HG03280 (cell line): ENCODE results near the gene SMYD3.
A peak's percentile ranks its signal among the peaks of the same experiment; 100 is the strongest.
"Not testable (repeated sequence)": the region's sequence is repeated elsewhere in the genome, so short reads cannot be mapped to it uniquely, and the experiment has no call there.

Experiments
- ATAC-seq: cut with Tn5 transposase; IDR thresholded peaks from one replicate; pipeline ENCODE4 v1.9.1; 2021; ENCODE audit warnings: mild to moderate bottlenecking, moderate library complexity; ENCODE audit not compliant: unreplicated experiment

SMYD3 gene

DNA sequence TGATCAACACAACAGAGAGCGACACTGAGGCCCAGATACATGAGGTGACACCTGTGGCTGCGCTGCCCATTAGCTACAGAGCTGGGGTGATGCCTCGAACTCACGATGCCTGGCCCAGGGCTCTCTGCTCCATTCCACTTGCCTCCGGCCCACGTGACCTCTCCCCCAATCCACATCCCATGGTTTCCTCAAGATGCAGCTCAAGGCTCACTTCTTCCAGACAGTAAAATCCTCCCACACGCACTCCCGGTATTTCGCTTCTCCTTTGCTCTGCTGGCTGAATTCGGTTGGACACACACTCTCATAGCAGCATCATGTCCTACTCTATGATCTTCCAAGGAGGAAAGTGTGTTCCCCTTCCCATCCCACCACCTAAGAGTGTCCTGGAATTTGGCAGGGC, 679.8 kb downstream of the SMYD3 start:
- ATAC-seq, result no peak

DNA sequence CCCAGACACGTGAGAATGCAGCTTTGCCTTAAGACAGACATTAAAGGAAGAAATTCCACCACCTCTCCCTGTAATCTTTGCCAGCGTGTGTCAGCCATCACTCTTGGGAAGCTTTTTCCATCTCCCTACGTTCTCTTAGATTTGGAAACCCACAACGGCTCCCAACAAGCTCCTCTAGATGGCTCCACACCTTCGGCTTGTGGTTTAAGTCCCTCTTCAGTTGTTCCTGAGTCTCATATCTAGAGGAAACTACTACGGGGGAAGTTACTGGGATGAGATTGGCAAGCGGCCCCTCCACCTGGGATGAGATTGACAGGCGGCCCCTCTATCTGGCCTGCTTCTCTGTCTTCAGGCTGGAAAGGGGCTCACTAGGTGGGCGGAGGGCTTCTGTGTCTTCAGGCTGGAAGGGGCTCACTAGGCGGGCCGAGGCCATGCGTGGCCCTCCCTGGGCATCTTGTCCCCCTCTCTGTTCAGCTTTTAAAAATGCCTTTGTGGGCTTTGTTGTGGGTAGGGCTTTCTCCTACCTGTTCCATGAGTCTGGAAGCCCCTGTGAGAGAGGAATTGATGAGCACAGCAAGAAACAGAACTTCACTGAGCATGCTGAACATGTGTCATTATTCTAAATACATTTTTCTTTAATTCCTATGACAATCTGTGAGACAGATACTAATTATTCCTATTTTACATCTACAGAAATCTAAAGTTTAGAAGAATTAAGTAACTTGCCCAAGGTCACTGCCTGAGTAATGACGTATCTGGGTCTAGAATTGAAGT, 681.8 kb downstream of the SMYD3 start:
- no peak for ATAC-seq

DNA sequence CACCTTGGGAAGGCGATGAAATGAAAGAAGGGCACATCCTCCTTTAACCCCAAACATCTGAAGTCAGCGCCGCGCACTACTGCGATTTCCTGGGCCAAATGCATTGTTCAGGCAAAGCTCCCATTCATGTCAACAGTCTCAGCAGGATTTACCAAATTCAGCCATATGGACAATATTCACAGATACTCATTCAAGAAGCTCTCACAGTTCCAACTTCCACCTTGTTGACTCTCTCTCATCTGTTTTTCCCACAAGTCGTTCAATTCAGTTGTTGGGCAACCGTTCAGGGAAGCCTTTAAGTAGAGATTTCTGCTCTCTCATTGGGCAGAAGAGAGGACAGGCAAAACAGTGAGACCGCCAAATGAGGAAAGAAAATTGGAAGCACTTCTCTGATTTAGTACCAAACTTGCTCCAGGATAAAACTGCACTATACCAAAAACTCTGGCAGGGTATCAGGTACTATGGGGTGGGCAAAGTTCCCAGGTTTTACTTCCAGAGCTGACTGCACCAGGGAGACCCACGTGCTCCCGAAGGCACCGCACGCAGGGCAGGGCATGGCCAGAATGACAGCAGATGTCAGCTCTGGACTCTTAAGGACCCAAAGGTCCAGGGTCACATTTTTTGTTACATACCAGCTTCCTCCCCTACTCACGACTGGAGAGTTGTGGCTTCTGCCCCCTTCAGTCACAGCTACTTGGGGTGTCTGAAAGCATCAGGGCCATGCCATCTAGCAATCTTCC, 683.5 kb downstream of the SMYD3 start:
- no peak for ATAC-seq

DNA sequence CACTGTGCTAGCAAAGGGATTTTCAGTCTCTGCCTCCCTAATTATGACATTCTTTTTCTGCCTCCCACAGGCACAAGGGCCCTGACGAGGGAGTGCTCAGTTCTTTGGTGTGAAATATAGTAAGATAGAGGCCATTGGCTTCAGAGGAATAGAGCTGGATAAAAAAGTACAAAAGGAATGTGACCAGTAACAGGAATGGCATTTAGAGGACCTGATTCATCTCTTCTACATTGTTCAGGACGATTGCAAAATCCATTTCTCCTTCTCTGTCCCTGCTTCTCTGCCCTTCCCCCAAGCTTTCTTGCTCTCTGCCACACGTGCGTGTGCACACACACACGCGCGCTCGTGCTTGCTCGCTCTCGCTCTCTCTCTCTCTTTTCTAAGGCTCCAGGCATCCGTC, 684.1 kb downstream of the SMYD3 start:
- no peak for ATAC-seq

DNA sequence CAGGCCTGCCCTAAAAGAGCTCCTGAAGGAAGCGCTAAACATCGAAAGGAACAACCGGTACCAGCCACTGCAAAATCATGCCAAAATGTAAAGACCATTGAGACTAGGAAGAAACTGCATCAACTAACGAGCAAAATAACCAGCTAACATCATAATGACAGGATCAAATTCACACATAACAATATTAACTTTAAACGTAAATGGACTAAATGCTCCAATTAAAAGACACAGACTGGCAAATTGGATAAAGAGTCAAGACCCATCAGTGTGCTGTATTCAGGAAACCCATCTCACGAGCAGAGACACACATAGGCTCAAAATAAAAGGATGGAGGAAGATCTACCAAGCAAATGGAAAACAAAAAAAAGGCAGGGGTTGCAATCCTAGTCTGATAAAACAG, 688.7 kb downstream of the SMYD3 start:
- ATAC-seq, result not testable (repeated sequence)

DNA sequence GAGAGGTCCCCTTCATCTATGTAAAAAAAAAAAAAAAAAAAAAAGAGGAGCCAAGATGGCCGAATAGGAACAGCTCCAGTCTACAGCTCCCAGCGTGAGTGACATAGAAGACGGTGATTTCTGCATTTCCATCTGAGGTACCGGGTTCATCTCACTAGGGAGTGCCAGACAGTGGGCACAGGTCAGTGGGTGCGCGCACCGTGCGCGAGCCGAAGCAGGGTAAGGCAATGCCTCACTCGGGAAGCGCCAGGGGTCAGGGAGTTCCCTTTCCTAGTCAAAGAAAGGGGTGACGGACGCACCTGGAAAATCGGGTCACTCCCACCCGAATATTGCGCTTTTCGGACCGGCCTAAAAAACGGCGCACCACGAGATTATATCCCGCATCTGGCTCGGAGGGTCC, 690.6 kb downstream of the SMYD3 start:
- ATAC-seq, result not testable (repeated sequence)

DNA sequence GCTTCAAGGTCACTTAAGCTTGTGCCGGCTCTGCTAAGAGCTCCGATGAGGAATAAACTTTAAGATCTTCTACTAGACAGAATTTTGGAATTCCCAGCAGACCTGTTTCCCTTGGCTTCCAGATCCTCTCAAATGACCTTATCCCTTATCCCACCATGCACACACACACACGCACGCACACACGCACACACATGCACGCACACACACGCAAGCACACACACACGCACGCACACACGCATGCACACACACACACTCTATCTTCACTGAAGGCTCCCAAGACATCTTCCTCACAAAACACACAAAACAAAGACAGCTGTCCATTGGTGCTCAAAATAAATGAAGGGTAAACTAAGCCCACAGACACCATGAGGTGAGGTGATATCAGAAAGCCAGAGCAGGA, 692.4 kb downstream of the SMYD3 start:
- no peak for ATAC-seq

DNA sequence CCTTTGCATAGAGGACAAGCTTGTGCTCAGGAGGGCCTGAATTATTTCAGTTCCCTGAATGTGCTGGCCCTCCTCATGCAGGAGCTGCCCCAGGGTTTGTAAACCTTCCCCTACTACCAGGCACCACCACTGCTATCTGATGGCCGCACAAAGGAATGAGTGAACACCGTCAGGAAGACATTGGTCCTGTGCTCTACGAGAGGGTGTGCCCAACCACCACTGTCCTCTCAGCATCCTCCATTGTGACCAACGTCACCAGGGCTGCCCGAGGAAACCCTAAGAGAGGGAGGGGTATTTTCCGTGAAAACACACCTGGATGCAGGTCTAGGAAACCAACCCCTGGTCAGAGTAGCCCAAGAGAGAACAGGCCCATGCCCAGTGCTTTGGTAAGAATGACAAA, 694.8 kb downstream of the SMYD3 start:
- ATAC-seq, result no peak

DNA sequence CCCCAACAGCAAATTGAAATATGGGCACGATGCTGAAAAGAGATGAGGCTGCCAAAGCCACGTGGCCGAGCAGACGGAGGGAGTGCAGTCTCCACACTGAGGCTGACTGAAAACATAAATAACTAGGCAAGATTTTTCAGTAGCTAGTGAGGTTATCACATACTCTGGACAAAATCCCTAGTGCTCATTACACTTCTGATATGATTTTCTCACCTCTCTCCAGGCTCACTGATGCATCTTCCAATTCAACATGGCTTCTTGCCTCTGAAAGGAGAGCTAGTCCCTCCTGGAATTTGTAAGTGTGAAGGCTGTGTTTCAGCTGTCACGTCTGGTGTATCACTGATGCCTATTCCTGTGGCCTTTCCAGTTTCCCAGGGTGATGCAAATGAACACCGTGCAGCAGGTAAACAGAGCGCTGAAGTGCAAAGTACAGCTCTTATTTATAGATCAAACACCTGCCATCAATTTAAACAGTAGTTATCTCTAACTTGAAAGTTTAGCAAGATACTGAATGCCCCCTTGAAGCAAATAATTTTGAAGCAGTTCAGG, 696.2 kb downstream of the SMYD3 start:
- no peak for ATAC-seq

DNA sequence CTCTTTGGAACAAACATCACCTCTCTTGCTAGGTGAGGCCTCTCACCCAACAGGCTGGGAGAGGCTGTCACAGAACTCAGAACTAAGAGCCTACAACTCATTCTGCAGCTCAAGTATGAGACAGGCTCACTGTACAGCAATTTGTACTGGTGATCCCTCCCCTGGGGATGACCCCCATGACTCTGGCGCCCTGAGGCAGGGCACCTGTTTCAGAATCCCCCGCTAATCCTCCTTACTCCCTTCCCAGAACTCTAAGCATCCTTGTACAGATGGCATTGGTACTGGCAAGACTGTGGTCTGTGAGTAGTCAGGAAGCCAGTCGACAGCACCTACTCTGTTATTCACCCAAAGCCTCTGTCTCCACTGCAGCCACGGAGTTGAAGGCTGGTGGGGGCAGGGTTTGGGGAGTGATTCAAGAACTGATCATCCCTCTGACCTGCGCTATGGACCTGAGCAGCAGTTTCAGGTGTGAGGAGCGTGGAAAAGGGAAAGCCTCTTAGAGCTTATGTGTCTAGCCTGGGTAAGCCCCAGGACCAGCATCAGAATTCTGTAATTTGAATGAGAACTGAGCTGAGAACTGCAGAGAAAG, 696.8 kb downstream of the SMYD3 start:
- ATAC-seq, result no peak

DNA sequence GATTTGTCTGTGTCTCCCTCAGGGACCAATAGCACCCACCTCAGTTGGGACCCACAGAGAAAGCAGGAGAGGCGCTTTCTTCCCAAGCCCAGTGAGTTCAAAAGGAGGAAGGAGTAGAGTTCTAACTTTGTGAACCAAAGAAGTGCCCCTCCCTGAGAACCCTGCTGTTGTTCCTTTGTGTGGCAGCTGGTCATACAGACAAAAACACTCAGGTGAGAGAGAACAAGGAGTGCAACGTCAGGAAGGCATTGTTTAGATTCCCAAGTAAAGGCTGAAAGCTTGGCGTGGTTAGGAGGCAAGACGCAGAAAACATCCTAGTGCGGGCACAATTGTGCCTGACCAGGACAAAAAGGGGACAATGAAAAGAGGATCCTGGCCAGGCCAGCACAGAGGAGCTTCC, 697.7 kb downstream of the SMYD3 start:
- ATAC-seq, result no peak

DNA sequence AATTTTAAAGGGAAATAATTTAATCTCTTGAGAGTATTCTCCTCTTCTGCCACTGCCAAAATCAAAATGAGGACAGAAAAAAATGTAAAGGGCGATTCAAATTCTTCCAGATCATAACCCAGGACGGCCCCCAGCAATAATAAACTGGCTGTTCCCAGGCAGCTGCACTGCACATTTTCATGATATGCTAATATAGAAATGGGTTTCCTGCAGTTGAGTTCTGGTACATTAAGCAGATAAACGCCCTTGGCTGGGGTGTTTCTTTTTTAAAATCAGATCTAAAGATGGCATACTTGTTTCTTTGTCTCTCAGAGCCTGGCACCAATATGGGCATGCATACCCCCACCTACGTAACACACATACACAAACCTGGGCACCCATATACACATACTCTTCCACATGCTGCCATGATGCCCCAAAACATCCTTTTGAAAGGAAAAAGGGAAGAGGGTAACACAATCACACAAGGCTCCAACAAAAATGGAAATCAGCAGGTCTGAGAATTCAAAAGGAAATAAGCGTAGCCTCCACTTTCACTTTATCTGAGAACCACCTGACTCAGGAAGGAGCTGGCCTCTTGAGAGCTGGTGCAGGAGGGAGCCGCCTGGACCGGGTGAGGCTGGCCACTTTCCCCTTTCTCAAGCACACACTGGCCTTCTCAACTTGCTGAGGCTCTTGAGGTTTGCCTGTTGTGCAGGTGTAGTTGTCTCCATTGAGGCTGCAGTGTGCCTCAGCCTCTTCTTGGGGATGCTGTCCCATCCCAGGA, 698.9 kb downstream of the SMYD3 start:
- ATAC-seq, result no peak

DNA sequence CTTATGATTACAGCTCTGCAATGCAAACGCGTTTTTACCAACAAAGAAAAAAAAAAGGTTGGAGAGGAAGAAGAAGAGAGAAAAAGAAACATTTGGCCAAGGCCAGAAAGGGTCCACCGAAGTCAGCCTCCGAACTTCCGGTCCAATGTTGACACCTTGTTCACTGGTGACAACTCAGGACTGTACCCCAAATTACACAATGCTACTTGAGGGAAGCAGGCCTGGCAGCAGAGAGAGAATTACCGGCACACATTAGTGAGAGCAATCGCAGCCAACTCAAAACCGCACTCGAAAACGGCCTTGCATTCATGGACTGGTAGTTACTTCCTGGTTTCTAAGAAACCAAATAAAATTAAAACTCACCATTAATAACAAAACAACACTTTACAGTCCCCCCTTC, 699.8 kb downstream of the SMYD3 start:
- peak; percentile 84 for ATAC-seq

DNA sequence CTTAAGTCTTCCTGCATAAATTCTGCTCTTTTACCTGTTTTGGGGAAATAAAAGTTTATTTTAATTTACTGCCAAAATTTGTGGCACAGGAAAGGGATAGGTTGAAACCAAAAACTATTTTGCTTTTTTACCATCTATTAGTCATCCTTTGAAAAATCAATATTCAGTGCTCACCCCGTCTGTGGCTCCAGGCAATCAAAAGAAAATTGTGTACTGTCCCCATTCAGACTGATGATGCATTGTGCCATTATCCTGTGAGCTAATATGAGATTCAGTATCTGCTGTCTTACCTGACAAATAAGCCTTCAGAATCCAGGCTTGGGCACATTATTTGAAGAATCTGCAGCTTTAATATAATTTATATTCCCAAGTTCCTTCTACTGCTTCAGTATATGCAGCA, 701.5 kb downstream of the SMYD3 start:
- no peak for ATAC-seq

DNA sequence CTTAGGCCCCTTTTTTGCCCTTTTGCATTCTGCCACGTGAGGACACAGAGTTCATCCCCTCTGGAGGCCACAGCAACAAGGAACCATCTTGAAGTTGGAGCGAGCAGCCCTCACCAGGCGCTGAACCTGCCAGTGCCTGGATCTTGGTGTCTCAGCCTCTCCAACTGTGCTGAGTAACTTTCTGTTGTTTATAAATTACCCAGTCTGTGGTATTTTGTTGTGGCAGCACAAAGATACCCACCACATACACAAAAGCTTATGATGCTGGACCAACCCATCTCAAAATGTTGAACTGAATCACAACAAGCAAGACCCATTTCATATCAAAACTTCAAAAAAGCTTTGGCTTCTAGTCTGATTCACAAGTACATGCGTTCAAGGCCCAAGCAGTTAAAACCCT, 702.4 kb downstream of the SMYD3 start:
- ATAC-seq, result no peak

DNA sequence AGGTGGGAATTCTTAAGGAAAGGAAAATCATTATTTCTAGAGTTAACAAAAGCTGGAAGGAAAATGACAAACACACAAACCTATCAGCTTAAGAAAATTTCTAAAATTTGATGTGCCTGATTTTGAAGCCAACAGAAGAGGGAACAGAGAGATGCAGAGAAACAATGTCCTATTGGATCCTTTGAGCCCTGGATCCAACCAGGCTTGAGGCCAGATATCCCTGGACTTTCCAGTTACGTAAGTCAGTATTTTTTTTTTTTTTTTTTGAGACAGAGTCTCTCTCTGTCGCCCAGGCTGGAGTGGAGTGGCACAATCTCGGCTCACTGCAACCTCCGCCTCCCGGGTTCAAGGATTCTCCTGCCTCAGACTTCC, 703.4 kb downstream of the SMYD3 start:
- no peak for ATAC-seq

DNA sequence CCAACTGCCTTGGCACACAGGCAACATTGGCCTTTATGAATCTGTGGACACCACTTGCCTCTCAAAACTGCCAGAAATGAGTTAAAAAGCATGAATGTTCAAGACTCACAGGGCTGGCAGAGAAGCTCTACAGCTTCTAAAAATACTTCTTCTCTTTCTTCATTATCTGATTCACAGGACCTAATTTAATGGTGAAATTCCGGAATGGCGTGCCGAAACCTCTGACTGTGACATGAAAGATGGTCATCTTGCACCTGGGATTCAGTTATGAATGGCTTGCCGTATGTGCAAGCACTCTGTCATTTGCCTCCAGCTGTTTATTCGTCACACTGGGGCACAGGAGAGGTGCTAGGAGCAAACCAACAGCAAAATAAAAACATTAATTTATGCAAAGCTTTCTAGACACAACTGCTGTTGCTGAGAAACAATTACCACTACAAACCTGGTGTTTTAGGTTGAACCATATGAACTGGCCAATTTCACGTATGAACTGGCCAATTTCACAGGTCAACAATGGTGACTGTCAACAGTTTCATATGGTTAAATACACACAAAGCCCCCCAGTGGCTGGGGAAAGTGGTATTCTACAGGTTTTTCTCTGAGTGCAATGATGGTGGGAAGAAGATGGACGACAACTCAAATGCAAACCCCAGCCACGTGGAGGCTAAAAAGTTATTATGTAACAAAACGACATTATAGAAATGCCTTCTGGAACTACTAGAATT, 704.0 kb downstream of the SMYD3 start:
- ATAC-seq, result no peak

DNA sequence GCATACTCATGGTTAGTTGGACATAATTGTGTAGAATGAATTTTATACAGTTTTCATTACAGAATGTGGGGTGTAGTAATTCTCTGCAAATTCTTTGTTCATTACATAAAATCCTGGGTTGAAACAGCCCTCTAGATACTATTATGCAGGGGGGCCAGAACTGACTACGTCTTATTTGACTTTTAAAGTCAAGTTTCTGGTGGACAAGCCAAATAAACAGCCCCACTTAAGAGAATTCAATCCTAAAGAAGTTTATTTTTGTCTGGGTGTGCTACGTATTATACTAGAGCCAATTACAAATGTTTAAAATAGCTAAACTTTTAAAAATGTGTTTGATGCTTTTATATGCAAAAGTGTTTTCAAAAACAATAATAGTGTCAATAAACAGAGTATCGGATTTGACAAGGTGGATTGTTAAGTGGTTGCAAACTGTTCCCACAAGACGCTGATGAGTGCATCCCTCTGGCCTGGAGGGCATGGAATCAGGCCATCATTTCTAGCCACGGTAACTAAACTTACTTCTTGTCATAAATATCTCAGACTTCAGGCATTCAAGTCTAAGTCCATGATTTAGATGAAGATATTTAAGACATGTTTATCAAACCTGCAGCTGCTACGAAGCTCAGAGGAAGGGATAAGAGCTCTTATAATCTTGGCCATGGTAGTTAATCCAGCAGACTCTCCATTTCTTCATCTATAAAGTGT, 706.0 kb downstream of the SMYD3 start:
- ATAC-seq, result no peak

DNA sequence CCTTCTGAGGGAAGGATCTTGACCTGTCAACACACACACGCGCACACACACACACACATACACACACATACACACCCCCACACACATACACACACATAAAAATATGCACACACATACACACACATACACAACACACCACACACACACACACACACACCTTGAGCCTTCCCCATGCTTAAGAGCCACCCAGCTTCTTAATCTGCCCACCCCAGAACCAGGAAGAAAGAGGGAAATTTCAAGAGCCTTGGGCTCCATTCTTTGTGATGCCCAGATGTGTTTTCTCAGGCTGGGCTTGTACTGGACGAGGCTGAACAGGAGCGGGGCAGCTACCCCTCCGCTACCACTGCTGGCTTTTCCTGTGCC, 708.7 kb downstream of the SMYD3 start:
- ATAC-seq, result no peak
